ENCODE measurements around the gene SMTN.
"Not testable (repeated sequence)": the region's sequence is repeated elsewhere in the genome, so short reads cannot be mapped to it uniquely, and the experiment has no call there.

SMTN gene

DNA sequence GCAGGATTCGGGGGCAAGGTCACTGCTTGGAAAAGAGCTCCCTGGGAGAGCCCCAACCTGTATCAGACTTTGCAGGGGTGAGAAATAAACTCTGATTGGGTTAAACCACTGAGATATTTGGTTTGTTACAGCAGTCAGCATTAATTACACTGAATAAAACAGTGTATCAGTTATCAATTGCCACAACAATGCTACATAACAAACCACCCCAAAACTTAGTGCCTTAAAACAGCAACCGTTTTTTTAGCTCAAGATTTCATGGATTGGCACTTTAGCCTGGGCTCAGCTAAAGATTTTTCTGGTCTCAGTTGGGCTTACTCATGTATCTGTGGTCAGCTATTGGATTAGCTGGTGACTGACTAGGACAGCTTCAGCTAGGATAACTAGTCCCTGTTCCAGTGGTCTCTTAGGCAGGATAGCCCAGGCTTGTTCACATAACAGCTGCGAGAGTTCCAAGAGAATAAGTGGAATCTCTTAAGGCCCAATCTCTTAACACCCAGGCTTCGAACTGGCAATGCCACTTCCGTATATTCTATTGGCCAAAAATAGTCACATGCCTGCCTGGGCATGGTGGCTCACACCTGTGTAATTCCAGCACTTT, 7.5 kb upstream of the SMTN start:
- DNase-seq: not testable (repeated sequence)

DNA sequence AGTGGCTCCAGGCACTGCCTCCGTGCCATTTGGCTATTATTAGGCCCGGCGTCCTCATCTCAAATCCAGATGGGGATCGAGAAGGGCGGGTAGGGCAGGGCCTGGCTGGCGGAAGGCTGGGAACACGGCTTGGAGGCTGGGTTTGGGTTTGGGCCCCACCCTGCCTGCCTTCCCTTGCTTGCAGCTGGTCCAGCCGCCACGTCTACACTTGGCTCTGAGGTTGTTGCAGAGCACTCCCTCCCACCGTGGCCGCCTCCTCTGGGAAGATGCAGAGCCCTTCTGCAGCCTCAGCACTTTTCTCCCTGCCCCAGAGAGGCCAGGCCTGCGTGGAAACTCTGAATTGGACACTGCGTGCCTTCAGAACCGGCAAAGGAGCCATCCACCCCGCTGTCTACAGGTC, 5.2 kb upstream of the SMTN start:
- no peak for DNase-seq

DNA sequence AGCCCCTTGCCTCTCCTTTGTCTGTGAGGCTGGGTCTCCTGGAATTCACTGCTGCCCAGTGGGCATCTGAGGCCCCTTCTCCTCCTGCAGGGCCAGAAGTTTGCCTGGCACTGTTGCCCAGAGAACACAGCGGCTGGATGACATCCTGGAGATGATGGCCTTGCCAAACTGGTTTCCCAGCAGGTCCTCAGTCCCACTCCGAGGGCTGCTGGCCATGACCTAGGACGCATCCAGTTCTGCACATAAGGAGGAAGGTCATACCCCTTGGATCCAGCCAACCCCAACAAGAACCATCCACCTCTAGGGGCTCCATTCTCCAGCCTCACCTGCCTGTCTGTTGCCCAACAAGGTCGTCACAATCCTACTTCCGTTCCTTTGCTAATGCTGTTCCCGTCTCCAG, 3.4 kb upstream of the SMTN start:
- no peak for DNase-seq

DNA sequence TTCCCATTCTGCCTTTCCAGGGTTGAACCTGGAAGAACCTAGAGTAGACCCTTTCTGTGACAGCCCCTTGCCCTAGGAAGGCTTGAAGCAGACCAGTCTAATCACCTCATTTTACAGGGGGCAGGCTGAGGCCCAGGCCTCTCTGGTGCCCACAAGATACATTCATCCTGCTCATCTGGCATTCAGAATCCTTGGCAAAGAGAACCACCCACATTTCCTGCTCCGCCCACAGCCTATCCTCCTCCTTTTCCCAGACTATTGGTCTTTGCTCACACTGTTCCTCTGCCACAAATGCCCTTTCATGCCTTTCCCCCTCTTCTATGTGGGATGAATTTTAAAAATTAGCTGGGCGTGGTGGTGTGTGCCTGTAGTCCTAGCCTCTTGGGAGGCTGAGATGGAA, 2.7 kb upstream of the SMTN start:
- DNase-seq: not testable (repeated sequence)

DNA sequence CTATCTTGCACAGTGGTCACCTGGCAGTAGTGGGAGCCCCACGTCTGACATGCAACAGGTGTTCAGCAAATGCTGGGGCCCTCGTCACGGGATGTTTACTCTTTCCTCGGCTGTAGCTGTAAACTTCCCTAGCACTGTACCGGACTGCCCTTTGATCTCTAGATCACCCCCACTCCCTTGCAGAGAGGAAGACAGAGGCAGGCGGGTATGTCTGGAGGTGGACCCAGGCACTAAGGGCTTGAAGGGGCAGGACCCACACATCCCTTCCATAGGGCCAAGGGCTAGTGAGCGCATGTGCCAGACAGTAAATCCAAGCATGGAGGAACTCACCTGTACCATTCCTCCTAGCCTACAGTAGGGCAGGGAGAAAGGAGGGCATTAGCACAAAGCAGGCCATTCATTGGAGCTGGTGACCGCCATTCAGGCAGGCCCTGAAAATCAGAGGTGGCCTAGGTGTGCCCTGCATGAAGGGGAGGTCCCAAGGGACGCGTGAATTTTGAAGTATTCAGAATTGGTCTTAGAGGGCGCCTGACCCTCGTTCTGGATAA, 1.9 kb upstream of the SMTN start:
- no peak for DNase-seq

DNA sequence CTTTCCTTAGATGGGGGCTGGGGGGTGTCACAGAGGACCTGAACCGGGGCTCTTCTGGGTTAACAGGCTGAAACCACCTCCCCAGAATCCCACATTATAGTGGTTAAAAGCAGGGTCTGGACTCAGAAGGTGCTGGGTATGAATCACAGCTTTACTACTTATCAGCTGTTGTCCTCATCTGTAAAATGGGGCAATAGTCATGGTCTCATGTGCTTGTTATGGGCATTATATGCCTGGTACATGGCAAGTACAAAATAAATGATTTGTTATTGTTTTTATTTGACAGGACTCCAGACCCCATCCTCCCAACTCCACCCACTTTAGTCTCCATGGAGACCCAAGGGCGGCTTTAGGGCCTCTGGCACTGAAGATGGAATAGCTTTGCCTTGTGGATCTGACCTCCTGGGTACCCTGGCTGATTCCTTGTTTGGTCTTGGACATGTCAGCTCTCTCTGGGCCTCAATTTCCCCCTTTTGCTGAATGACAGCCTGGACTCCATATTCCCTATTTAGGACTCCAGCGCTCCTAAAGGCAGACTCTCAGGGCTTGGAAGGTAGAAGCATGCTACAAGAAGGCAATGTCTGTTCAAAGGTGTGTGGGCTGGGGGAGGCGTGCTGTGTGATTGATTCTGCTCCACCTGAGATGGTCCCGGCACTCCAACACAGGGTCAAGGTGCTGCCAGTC, 812 bp upstream of the SMTN start:
- DNase-seq: no peak

DNA sequence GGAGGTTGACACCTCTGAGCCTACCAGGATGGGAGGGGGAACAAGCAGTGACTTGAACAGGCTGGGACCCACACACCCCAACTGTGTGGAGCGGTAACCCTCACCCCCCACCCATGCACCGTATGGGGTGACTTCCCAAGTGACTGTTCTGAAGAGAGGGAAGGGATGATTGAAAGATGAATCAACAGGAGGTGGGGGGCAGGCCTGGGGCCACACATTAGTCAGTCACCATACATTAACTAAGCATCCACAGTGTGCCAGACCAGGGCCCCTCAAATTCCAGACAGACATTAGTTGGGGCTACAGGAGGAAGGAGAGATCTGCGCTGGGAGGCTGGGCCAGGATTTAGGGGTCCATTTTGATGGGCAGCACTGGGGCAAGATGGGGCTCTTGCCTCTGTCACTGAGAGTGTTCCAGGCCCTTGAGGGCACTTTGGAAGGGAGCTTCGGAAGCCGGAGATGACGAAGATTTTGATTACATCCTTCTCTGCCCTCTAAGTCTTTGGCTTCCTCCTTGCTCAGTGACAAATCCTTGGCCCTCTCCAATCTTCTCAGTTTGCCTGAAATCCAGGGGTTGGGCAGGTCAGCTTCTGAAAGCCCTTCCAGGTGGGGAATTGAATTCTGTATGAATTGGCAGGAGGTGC, 966 bp downstream of the SMTN start:
- DNase-seq: peak; percentile 47

DNA sequence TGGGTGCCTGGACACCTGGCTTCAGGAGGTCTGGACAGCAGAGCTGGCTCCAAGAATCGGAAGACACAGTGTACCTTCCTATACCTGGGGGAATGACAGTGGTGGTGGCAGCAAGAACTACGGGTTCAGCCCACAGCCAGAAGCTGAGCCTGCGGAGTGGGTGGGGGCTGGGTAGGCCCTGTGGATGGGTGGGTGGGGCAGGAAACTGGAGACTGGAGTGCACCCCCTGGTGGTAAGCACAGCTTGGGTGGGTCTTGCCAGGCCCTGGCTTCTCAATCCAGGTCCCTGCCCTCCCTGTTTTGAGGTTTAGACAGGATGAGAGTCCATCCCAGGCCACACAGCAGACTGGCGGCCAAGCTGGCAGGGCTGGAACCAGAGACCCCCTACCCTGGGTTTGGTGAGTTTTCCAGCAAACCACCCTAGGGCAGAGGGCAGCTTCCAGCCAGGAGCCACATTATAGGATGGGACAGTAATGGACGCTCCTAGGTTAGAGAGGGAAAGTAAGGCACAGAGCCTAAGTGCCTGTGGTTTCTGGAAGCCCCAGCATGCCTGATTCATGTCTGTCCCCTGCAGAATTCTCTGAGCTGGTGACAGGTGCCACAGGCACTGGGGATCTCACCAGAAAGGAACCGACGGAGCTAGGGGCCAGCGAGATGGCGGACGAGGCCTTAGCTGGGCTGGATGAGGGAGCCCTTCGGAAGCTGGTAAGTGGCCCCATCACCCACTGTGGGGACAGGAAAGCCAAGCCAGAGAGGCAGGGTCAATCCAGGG, 1.7 kb downstream of the SMTN start:
- no peak for DNase-seq

DNA sequence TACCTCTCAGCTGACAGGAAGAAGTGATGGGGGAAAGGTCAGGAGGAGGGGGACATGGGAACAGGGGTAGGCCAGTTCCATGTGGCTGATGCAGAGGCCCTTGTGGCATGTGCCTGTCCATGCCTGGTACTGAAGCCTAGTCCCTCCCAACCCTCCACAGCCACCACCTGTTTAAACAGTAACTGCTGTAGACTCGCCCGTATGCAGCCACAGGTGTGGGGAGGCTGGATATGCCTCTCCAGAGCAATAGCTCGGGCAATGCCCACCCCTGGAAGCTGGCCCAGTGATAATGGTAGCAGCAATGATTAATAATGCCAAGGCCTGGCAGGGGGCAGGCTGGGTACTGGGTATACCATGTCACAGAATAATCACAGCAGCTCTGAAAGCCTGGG, 2.3 kb downstream of the SMTN start:
- DNase-seq: peak; percentile 37

DNA sequence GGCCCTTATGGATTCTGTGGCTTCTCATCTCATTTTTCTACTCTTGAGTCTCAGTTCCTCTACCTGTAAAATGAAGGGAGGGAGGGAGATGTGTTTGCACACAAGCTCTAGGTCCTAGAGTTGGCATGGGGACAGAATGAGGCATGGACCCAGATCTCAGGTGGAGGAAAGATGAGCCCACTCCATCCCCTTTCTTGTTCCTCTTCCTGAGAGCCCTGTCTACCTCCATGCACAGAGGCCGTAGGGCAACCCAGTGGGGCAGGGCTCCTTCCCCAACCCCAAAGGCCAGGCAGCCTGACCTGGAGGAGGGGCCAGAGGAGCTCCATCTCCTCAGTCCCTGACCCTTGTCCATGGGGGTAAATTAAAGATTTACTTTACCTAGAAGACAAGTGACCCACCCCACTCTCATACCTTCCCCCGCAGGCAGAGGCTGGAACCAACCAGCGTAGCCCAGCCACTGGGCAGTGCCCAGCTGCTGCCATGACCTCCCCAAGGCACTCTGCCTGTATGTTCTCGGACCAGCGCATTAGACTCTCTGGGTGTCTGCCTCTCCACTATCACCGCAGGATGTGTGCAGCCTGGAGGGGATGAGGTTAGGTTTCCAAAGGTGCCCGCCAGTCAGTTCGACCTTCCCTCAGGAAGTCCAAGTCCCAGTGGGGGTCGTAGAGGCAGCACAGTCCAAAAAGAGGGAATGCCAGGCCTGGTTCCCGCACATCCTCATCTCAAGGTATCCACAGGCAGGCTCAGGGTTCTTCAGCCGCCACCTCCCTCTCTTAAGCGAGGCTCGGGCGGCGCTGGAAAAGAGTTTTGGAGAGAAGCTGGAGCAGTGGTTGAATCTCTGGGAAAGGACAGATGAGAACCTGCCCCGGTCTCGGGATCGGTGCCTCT, 3.0 kb downstream of the SMTN start:
- DNase-seq: no peak

DNA sequence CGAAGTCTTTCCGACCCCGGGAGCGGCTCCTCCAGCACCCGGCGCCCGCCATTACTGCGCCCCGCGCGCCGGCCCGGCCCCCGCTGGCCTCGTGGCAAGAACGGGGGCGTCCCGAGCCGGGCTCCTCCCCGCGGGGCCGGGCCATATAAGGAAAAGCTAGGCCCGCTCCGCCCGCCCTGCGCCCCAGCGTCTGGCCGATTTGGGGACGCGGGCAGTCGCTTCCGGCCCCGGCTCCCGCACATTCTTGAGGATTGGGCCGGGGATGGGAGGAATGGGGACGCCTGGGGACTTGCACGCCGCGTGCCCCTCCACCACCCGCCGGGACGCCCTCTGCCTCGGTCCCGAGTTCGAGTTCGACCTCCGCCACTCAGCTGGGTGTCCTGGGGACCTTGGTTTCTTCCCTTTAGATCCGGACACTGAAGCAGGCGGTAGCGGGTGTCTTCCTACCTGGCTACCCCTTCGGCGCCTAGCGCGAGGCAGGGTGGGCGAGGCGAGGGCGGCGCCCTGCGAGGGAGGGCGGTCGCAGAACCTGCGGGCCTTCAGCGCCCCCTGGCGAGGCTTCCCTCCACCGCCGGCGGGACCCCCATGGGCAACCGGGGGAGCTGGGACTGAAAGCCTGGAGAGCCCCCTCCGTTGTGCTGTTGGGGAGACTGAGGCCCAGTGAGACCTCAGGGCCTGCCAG, 3.8 kb downstream of the SMTN start:
- peak; percentile 47 for DNase-seq

DNA sequence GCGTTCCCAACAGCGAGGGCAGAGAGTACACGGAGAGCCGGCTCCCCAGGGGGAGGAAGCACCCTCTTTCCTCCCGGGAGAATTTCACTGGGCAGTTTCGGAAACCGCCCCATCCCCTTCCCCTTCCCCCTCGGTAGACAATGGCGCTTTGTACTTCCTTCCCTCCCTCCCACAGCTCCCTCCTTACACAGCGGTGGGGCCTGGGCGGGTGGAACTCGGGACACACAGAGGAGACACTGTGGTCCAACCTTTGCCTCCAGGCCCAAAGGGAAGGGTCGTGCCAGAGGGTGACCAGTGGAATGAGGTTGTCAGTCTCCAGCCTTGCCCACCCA, 4.3 kb downstream of the SMTN start:
- DNase-seq: no peak

DNA sequence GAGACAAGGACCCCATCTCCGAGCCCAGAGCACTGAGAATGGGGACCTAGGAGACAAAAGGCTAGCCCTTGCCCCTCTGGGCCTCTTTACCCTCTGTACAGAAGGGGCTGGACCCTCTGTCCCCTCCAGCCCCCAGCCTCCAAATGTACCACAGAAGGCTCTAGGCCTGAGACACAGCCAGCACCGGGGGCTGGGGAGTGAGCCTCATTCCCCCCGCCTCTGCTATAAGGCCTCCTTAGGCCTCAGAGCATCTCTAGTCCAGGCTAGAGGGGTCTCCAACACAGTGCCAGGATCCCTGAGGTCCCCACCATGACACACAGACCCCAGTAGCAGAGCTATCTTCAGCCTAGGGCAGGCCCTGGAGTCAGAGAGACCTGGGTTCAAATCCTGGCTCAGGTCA, 4.8 kb downstream of the SMTN start:
- no peak for DNase-seq

DNA sequence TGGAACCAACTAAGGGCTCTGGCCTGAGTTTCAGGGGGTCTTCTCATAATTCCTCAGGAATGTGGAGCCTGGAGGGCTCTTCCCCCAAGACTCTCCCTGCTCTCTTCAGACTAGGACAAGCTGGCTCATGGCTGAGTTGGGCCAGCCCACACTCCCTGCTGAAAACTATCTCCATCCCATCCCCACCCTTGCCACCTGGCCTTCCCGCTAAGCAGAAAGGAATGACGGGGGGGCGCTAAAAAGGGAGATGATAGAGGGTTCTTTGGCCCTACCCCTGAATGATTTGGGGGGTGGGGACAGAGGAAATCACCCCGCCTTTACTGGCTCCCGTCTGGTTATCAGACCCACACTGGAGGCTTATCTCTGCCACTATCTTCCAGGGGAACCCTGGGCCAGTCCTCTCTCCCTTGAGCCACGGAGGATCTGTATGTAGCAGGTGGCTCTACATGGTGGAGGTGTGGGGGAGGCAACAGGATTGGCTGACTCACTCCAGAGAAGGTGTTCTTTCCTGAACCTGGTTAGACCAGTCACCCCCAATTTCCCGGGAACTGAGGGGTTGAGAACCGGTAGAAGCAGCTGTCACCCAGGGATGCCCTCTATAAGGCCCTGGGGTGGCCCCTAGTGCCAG, 5.7 kb downstream of the SMTN start:
- no peak for DNase-seq

DNA sequence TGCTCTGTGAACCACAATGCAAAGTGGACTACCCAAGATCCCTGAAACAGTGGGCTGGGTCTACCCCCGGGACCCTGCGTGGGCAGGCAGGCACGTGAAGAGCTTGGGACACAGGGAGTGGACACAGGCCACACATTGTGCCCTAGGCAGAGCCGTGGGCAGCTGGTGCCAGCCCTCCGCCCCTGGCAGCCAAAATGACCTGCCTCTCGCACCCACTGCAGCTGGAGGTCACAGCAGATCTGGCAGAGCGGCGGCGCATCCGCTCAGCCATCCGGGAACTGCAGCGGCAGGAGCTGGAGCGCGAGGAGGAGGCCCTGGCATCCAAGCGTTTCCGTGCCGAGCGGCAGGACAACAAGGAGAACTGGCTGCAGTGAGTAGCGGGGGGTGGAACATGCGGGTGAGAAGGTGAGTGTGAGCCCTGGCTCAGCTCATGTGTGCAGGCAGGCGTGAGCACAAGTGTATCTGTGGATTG, 6.7 kb downstream of the SMTN start:
- no peak for DNase-seq

DNA sequence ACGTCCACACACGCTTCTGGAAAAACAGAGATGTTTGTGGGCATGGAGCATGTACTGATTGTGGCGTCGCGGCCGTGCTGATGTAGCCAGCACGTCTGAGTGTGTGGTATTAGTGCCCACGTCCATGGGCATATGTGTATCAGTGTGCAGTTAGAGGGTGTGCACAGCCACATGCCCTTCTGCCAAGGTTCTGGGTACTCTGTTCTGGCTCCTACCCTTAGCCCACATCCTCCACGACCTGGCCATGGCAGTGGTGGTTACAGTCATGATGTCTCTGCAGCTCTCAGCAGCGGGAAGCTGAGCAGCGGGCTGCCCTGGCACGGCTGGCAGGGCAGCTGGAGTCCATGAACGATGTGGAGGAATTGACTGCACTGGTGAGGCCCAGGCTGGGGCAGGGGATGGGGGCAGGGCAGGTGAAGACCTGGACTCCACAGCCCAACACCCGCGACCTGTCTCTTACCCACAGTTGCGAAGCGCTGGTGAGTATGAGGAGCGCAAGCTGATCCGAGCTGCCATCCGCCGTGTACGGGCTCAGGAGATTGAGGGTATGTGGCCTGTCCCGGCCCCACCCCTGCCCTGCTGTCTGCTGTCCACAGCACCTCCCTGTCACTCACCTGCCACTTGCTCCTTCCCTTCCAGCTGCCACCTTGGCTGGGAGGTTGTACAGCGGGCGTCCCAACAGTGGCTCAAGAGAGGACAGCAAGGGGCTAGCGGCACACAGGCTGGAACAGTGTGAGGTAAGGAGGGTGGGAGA, 7.3 kb downstream of the SMTN start:
- DNase-seq: no peak

DNA sequence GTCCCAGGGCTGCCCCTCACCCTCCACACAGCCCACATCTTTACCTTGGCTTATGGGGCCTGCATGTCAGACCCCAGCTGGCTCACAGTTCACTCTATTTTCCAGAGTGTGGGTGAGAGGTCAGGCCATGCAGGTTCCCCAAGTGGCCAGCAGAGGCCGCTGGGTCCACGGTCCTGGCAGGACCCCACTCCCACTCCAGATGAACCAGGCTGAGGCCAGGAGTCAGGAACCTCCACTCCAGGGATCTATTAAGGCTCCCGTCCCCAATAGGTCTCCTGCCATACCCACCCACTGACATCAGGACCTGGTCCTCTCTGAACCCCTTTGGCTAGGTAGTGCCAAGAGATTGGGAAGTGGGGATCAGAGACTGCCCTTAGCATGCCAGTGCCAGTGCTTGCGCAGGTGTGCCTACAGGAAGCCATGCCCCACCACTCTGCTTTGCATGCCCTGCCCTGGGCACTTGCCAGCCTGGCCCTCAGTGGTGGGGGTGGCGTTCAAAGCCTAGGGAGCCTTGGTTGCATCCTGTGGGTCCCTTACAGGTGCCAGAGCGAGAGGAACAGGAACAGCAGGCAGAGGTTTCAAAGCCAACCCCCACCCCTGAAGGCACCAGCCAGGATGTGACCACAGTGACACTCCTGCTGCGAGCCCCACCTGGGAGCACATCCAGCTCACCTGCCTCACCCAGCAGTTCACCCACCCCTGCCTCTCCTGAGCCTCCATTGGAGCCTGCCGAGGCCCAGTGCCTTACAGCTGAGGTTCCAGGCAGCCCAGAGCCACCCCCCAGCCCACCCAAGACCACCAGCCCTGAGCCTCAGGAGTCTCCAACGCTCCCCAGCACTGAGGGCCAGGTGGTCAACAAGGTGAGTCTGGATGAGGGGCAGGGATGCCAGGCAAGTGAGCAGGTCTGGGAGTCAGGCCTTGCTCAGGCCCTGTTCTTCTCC, 8.3 kb downstream of the SMTN start:
- no peak for DNase-seq

DNA sequence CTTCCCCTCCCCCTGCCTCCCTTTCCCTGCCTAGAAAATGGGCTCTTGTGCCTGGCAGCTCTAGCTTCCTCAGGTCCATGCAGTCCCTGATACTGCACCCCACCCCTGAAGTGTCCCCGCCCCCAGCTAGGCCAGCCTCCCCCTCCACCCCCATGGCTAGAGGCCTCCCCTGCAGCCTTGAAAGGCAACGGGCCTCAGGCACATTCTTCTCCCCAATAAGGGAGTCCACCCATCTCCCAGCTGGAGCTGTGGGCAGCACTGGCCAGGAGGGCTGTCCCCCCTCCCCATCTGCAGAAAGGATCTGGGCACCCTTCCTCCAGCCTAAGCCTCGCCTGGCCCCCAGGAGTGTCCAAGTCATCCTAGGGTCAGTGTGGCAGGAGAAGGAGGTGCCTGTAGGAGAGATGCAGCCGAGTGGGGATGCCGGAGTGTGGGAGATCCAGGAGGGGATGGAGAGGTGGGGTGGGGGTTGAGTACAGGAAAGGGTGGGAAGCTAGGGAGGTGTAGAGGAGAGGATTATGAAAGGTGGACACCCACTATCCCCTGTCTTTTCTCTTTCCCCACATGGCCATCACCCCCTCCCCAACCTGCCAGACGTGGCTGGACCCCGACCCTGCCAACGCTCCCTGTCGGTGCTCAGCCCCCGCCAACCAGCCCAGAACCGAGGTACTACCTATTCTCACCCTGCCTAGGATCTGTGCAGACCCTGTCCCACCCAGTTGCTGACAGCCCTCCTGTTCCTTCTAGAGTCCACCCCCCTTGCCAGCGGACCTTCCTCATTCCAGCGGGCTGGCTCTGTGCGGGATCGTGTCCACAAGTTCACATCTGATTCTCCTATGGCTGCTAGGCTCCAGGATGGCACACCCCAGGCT, 9.3 kb downstream of the SMTN start:
- DNase-seq: no peak
